ENCODE results near the gene ANKRD27. TPM values are rescaled to one million over a fixed set of nuclear protein-coding genes. Genes with fewer than 3 reads are reported as not detected.

Gene ANKRD27
- total RNA-seq, 3 donors from 2014 or later (not counting 1 experiment from before 2014, with no cell fraction given): 35.8 to 47.1 (median 40.8) TPM

DNA sequence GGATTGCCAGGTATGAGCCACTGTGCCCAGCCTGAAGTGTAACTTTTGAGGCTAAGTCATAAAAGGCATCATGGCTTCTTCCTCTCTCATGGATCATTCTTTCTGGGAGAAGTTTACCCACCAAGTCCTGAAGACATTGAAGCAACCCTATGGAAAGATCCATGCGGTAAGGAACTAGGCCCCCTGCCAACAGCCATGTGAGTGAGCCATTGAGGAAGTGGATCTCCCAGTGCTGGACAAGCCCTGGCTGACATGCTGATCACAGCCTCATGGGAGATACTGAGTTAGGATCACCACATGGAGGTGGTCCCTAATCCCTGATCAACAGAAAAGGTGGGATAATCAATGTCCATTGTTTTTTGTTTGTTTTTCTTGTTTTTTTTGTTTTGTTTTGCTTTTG is 13.3 kb upstream of the ANKRD27 start:
- Mint-ChIP-seq H3K4me1 (peaks cover 19% of the 10 kb centered on the region in 2 donors), H3K27me3 (ENCODE audit: low read depth in 2 of 2) (no peaks in the 10 kb centered on the region), H3K36me3 (no peaks in the 10 kb centered on the region), H3K4me3 (no peak overlapping the region), H3K27ac (no peak overlapping the region), H3K9me3 (peaks cover 0 to 2% of the 10 kb centered on the region in 2 donors)
- ATAC-seq (no peak), DNase-seq (no peak)
- H3K27ac ChIP-seq (ENCODE audit: low read length): no peak overlapping the region
- H3K4me1 ChIP-seq (ENCODE audit: control insufficient read depth, insufficient read depth, low read length): peaks cover 27% of the 10 kb centered on the region
- H3K27me3 ChIP-seq (ENCODE audit: control insufficient read depth, insufficient read depth, low read length): no peaks in the 10 kb centered on the region
- no peak overlapping the region for H3K4me3 ChIP-seq (ENCODE audit: low read length)
- TF ChIP-seq, protein P1, sequence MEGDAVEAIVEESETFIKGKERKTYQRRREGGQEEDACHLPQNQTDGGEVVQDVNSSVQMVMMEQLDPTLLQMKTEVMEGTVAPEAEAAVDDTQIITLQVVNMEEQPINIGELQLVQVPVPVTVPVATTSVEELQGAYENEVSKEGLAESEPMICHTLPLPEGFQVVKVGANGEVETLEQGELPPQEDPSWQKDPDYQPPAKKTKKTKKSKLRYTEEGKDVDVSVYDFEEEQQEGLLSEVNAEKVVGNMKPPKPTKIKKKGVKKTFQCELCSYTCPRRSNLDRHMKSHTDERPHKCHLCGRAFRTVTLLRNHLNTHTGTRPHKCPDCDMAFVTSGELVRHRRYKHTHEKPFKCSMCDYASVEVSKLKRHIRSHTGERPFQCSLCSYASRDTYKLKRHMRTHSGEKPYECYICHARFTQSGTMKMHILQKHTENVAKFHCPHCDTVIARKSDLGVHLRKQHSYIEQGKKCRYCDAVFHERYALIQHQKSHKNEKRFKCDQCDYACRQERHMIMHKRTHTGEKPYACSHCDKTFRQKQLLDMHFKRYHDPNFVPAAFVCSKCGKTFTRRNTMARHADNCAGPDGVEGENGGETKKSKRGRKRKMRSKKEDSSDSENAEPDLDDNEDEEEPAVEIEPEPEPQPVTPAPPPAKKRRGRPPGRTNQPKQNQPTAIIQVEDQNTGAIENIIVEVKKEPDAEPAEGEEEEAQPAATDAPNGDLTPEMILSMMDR (IDR thresholded peaks at IDR 0.05): no peak
- intact Hi-C loops (cut with micrococcal nuclease): no loop called here
- peaks cover 3% of the 10 kb centered on the region for H3K36me3 ChIP-seq (ENCODE audit: control insufficient read depth, insufficient read depth, low read length)
- peaks cover under 1% of the 10 kb centered on the region for H3K9me3 ChIP-seq (ENCODE audit: control insufficient read depth, insufficient read depth, low read length)
- WGBS (ENCODE audit: insufficient coverage): 92% methylated on average over 1 of the region's 1 CpG

DNA sequence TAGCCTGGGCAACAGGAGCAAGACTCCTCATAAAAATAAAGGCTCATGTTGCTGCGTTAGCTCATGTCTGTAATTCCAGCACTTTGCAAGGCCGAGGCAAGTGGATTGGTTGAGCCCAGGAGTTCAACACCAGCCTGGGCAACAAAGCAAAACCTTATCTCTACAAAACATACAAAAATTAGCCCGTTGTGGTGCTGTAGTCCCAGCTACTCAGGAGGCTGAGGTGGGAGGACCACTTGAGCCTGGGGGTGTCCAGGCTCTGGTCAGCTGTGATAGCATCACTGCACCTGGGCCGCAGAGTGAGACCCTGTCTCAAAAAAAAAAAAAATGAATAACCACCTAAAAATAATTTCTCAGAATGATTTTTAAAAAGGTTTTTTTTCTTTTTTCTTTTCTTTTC is 12.7 kb upstream of the ANKRD27 start:
- H3K4me1 Mint-ChIP-seq: peaks cover 13% of the 10 kb centered on the region in 2 donors
- H3K4me3 Mint-ChIP-seq: no peak overlapping the region
- ATAC-seq (no peak), DNase-seq (no peak)
- H3K9me3 ChIP-seq (ENCODE audit: control insufficient read depth, insufficient read depth, low read length): no peaks in the 10 kb centered on the region
- no peak overlapping the region for H3K27ac Mint-ChIP-seq
- WGBS (ENCODE audit: insufficient coverage): 87% methylated on average over 3 of the region's 4 CpGs
- H3K4me1 ChIP-seq (ENCODE audit: control insufficient read depth, insufficient read depth, low read length): peaks cover 21% of the 10 kb centered on the region
- no peak overlapping the region for H3K27ac ChIP-seq (ENCODE audit: low read length)
- TF ChIP-seq, protein P1 (IDR thresholded peaks at IDR 0.05): no peak
- no peaks in the 10 kb centered on the region for H3K9me3 Mint-ChIP-seq
- intact Hi-C loops (cut with micrococcal nuclease): no loop called here
- no peak overlapping the region for H3K4me3 ChIP-seq (ENCODE audit: low read length)
- no peaks in the 10 kb centered on the region for H3K27me3 Mint-ChIP-seq (ENCODE audit: low read depth in 2 of 2)
- H3K36me3 ChIP-seq (ENCODE audit: control insufficient read depth, insufficient read depth, low read length): peaks cover 3% of the 10 kb centered on the region
- no peaks in the 10 kb centered on the region for H3K36me3 Mint-ChIP-seq
- H3K27me3 ChIP-seq (ENCODE audit: control insufficient read depth, insufficient read depth, low read length): no peaks in the 10 kb centered on the region

DNA sequence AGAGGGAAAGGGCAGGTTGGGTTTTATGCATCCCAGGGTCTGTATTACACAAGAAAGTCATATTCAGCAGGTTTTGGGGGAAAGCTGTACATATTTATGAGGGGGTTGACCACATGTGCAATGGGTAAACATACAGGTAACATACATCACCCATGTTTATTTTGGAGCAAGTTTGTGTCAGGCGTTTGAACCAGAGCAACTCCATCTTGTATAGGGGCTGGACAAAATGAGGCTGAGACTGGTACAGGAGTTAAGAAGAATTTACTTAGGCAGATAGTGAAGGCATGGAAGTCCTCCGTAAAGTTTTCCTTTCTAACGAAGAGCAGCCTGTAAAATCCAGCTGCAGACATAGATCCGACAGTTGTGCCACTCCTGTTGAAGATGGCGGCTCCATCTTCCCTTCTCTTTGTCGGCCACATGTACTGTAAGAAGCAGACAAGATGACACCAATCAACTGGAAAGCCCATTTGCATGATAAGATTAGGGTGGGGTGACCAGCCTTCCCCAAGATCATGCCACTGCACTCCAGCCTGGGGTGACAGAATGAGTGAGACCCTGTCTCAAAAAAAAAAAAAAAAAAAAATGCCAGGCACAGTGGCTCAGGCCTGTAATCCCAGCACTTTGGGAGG is 12.0 kb upstream of the ANKRD27 start:
- no peak overlapping the region for H3K27ac Mint-ChIP-seq
- no peak overlapping the region for H3K4me3 ChIP-seq (ENCODE audit: low read length)
- no peaks in the 10 kb centered on the region for H3K36me3 Mint-ChIP-seq
- ATAC-seq (no peak), DNase-seq (no peak)
- TF ChIP-seq, protein P1 (IDR thresholded peaks at IDR 0.05): no peak
- peaks cover 17% of the 10 kb centered on the region for H3K4me1 ChIP-seq (ENCODE audit: control insufficient read depth, insufficient read depth, low read length)
- no peak overlapping the region for H3K4me3 Mint-ChIP-seq
- H3K4me1 Mint-ChIP-seq: peaks cover 10% of the 10 kb centered on the region in 2 donors
- H3K36me3 ChIP-seq (ENCODE audit: control insufficient read depth, insufficient read depth, low read length): peaks cover 3% of the 10 kb centered on the region
- H3K9me3 ChIP-seq (ENCODE audit: control insufficient read depth, insufficient read depth, low read length): no peaks in the 10 kb centered on the region
- no peak overlapping the region for H3K27ac ChIP-seq (ENCODE audit: low read length)
- H3K9me3 Mint-ChIP-seq: no peaks in the 10 kb centered on the region
- WGBS (ENCODE audit: insufficient coverage): 97% methylated on average over 5 of the region's 6 CpGs
- no peaks in the 10 kb centered on the region for H3K27me3 ChIP-seq (ENCODE audit: control insufficient read depth, insufficient read depth, low read length)
- intact Hi-C loops (cut with micrococcal nuclease): no loop called here
- no peaks in the 10 kb centered on the region for H3K27me3 Mint-ChIP-seq (ENCODE audit: low read depth in 2 of 2)

DNA sequence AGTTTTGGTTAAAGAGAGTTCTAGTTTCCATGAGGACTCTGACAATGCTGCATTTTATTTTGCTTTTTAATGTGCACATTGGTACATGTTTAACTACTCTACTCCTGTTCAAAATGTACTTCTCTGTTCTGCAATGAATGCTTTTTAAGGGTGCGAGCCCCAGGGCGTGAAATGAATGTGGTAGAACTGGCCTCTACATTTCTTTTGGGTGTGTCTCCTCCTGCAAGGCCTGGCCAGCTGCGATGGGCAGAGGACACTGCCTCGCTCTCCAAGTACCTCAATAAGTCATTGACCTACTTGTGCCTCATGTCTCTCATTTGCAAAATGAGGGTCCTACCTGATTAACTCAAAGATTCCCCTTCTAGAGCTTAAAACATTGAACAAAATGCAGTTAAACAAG is 7.3 kb upstream of the ANKRD27 start:
- peaks cover 3% of the 10 kb centered on the region for H3K36me3 ChIP-seq (ENCODE audit: control insufficient read depth, insufficient read depth, low read length)
- H3K9me3 Mint-ChIP-seq: no peaks in the 10 kb centered on the region
- H3K9me3 ChIP-seq (ENCODE audit: control insufficient read depth, insufficient read depth, low read length): no peaks in the 10 kb centered on the region
- H3K4me3 ChIP-seq (ENCODE audit: low read length): no peak overlapping the region
- H3K4me1 Mint-ChIP-seq: peaks cover 0 to 3% of the 10 kb centered on the region in 2 donors
- H3K4me1 ChIP-seq (ENCODE audit: control insufficient read depth, insufficient read depth, low read length): no peaks in the 10 kb centered on the region
- intact Hi-C loops (cut with micrococcal nuclease): no loop called here
- 89% methylated on average over 4 of the region's 4 CpGs for WGBS (ENCODE audit: insufficient coverage)
- H3K27ac ChIP-seq (ENCODE audit: low read length): no peak overlapping the region
- H3K27me3 Mint-ChIP-seq (ENCODE audit: low read depth in 2 of 2): peaks cover 3 to 5% of the 10 kb centered on the region in 2 donors
- DNase-seq (no peak), ATAC-seq (no peak)
- H3K27ac Mint-ChIP-seq: no peak overlapping the region
- no peak overlapping the region for H3K4me3 Mint-ChIP-seq
- H3K27me3 ChIP-seq (ENCODE audit: control insufficient read depth, insufficient read depth, low read length): peaks cover 2% of the 10 kb centered on the region
- TF ChIP-seq, protein P1 (IDR thresholded peaks at IDR 0.05): no peak
- H3K36me3 Mint-ChIP-seq: no peaks in the 10 kb centered on the region
